Upper lobe of left lung (tissue), 4 donors: ENCODE results near the gene NPY4R.
"Not testable (repeated sequence)": the region's sequence is repeated elsewhere in the genome, so short reads cannot be mapped to it uniquely, and the experiment has no call there.

Experiments used
- CTCF ChIP-seq, 6 experiments: fragments of 450-650 bp in 4 of 6; fragments of 200-600 bp in 2 of 6; sonication (generic) in 2 of 6; IDR thresholded peaks; one replicate each; pipeline ENCODE4 v1.5.1; 2016 to 2019; ENCODE audit warnings: antibody characterized with exemption in 6 of 6
- EP300 ChIP-seq, 4 donors: sonication (generic); formaldehyde crosslinking; IDR thresholded peaks; one replicate each; pipeline ENCODE4 v1.5.1; 2017; ENCODE audit warnings: antibody characterized with exemption in 4 of 4, control low read depth in 2 of 4
- POLR2A ChIP-seq, 4 donors: fragments of 450-650 bp; IDR thresholded peaks; one replicate each; pipeline ENCODE4 v1.5.1; 2016 to 2017; ENCODE audit warnings: antibody characterized with exemption in 4 of 4, mild to moderate bottlenecking in 2 of 4
- POLR2AphosphoS5 ChIP-seq, 2 donors: sonication (generic); formaldehyde crosslinking; IDR thresholded peaks; one replicate each; pipeline ENCODE4 v1.5.1; 2017; ENCODE audit warnings: antibody characterized with exemption in 2 of 2

- TF ChIP-seq EP300, CTCF, POLR2A, POLR2AphosphoS5 (IDR thresholded peaks at IDR 0.05): not testable (repeated sequence)
These were observed 47.0 kb upstream of the NPY4R start for GRCh38 chr10:46512725-46513124.
